ENCODE data around the gene EXOC6B. TPM values are rescaled to one million over a fixed set of nuclear protein-coding genes. Genes with fewer than 3 reads are reported as not detected.

The EXOC6B gene
- total RNA-seq, 1 donor from 2014 or later: 32.2 TPM

- Mint-ChIP-seq H3K27ac (ENCODE audit: unreplicated experiment) (no peak overlapping the region), H3K9me3 (ENCODE audit: low read depth) (no peaks in the 10 kb centered on the region), H3K4me1 (ENCODE audit: low read depth) (peaks cover 21% of the 10 kb centered on the region), H3K27me3 (ENCODE audit: low read depth) (no peaks in the 10 kb centered on the region), H3K36me3 (ENCODE audit: low read depth) (no peaks in the 10 kb centered on the region), H3K4me3 (ENCODE audit: unreplicated experiment) (no peak overlapping the region)
- TF ChIP-seq, protein P1, sequence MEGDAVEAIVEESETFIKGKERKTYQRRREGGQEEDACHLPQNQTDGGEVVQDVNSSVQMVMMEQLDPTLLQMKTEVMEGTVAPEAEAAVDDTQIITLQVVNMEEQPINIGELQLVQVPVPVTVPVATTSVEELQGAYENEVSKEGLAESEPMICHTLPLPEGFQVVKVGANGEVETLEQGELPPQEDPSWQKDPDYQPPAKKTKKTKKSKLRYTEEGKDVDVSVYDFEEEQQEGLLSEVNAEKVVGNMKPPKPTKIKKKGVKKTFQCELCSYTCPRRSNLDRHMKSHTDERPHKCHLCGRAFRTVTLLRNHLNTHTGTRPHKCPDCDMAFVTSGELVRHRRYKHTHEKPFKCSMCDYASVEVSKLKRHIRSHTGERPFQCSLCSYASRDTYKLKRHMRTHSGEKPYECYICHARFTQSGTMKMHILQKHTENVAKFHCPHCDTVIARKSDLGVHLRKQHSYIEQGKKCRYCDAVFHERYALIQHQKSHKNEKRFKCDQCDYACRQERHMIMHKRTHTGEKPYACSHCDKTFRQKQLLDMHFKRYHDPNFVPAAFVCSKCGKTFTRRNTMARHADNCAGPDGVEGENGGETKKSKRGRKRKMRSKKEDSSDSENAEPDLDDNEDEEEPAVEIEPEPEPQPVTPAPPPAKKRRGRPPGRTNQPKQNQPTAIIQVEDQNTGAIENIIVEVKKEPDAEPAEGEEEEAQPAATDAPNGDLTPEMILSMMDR (IDR thresholded peaks at IDR 0.05): no peak
- peak; percentile 48 for DNase-seq (ENCODE audit: low spot score)
Measured at GRCh38 chr2:72139471-72139873, 686.4 kb downstream of the EXOC6B start.

GRCh38 chr2:72138921-72139381, 686.9 kb downstream of the EXOC6B start:
- H3K9me3 Mint-ChIP-seq (ENCODE audit: low read depth): no peaks in the 10 kb centered on the region
- peaks cover 20% of the 10 kb centered on the region for H3K4me1 Mint-ChIP-seq (ENCODE audit: low read depth)
- no peak overlapping the region for H3K4me3 Mint-ChIP-seq (ENCODE audit: unreplicated experiment)
- no peaks in the 10 kb centered on the region for H3K27me3 Mint-ChIP-seq (ENCODE audit: low read depth)
- DNase-seq (ENCODE audit: low spot score): peak; percentile 79
- H3K36me3 Mint-ChIP-seq (ENCODE audit: low read depth): no peaks in the 10 kb centered on the region
- TF ChIP-seq, protein P1 (IDR thresholded peaks at IDR 0.05): no peak
- H3K27ac Mint-ChIP-seq (ENCODE audit: unreplicated experiment): no peak overlapping the region

- Mint-ChIP-seq H3K27ac (ENCODE audit: unreplicated experiment) (no peak overlapping the region), H3K4me3 (ENCODE audit: unreplicated experiment) (no peak overlapping the region), H3K27me3 (ENCODE audit: low read depth) (no peaks in the 10 kb centered on the region), H3K4me1 (ENCODE audit: low read depth) (peaks cover 14% of the 10 kb centered on the region), H3K9me3 (ENCODE audit: low read depth) (no peaks in the 10 kb centered on the region), H3K36me3 (ENCODE audit: low read depth) (no peaks in the 10 kb centered on the region)
- TF ChIP-seq, protein P1 (IDR thresholded peaks at IDR 0.05): no peak
- peak; percentile 87 for DNase-seq (ENCODE audit: low spot score)
Measured at GRCh38 chr2:72138011-72138881, 687.6 kb downstream of the EXOC6B start.

GRCh38 chr2:72137498-72138010, 688.3 kb downstream of the EXOC6B start:
- DNase-seq (ENCODE audit: low spot score): peak; percentile 77
- Mint-ChIP-seq H3K4me1 (ENCODE audit: low read depth) (peaks cover 14% of the 10 kb centered on the region), H3K9me3 (ENCODE audit: low read depth) (no peaks in the 10 kb centered on the region), H3K36me3 (ENCODE audit: low read depth) (no peaks in the 10 kb centered on the region), H3K4me3 (ENCODE audit: unreplicated experiment) (no peak overlapping the region), H3K27ac (ENCODE audit: unreplicated experiment) (no peak overlapping the region), H3K27me3 (ENCODE audit: low read depth) (no peaks in the 10 kb centered on the region)
- TF ChIP-seq, protein P1 (IDR thresholded peaks at IDR 0.05): peak; percentile 99

- H3K36me3 Mint-ChIP-seq (ENCODE audit: low read depth): no peaks in the 10 kb centered on the region
- TF ChIP-seq, protein P1 (IDR thresholded peaks at IDR 0.05): no peak
- no peak overlapping the region for H3K27ac Mint-ChIP-seq (ENCODE audit: unreplicated experiment)
- H3K4me3 Mint-ChIP-seq (ENCODE audit: unreplicated experiment): no peak overlapping the region
- DNase-seq (ENCODE audit: low spot score): peak; percentile 63
- no peaks in the 10 kb centered on the region for H3K27me3 Mint-ChIP-seq (ENCODE audit: low read depth)
- peaks cover 14% of the 10 kb centered on the region for H3K4me1 Mint-ChIP-seq (ENCODE audit: low read depth)
- no peaks in the 10 kb centered on the region for H3K9me3 Mint-ChIP-seq (ENCODE audit: low read depth)
Measured at GRCh38 chr2:72136933-72137497, 688.8 kb downstream of the EXOC6B start.

Data from chondrocyte (in vitro differentiated cells).